GM19397 (cell line): ENCODE data around the gene STXBP5L.
"Not testable (repeated sequence)": the region's sequence is repeated elsewhere in the genome, so short reads cannot be mapped to it uniquely, and the experiment has no call there.

Experiments
- ATAC-seq: cut with Tn5 transposase; IDR thresholded peaks from one replicate; pipeline ENCODE4 v1.9.1; 2021; ENCODE audit warnings: mild to moderate bottlenecking, moderate library complexity; ENCODE audit not compliant: unreplicated experiment

Gene STXBP5L

DNA sequence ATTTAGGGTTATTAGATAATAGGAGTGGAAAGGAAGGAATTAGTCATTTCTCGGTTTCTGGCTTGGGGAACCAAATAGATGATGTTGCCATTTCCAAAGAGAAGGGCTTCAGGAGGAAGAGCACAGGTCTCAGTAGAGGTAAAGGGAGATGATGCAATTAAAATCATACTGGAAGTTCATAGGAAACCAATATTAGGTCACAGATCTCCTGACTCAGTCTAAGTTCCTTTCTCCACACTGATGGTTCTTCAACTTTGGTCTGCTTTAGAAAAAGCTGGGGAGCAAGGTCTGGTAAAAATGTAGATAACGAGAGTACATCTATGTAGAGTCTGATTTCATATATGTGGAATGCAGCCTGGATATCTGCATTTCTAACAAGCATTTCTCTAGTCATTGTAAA, 506.9 kb downstream of the STXBP5L start:
- ATAC-seq, result no peak

- ATAC-seq, result no peak
These were observed 510.2 kb downstream of the STXBP5L start for GRCh38 chr3:121418182-121418581.

DNA sequence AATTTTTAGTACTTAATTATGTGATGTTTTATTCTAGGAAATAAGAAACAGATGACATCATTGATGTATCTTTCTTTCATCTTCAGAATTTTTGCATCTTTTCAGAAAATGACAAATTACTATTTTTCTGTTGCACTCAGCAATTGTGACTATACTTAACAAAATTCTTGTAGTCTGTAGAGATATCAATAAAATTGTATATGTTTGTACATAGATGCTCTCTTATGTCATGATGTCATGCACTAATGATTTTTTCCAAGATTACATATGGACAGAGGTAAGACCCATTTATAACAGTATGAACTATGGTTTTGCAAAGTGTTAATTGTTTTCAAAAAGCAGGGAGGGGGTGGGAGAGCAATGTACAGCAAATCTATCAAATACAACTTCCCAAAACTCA, 516.5 kb downstream of the STXBP5L start:
- no peak for ATAC-seq

- ATAC-seq, result no peak
These were observed 522.7 kb downstream of the STXBP5L start for GRCh38 chr3:121430664-121431215.

GRCh38 chr3:121431726-121432517, 523.9 kb downstream of the STXBP5L start:
- ATAC-seq, result peak; percentile 89

DNA sequence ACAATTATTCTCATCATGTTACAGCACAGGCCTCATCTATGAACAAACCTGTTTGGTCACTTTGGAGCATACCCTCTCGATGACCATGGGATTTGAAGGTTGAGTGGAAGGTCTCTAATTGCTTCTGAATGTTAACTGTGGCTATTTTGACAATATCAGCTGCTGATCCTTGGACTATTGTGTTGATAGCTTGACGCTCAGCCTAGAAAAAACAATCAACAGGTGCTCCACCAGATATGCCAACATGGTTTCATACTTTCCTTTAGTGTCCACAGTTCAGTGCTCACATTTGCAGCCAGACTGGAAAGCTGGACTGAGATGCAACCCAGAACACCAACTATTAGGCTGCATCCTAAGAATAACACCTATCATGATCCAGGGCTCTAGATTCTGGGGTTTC, 528.1 kb downstream of the STXBP5L start:
- no peak for ATAC-seq

GRCh38 chr3:121436641-121437040, 528.6 kb downstream of the STXBP5L start:
- ATAC-seq, result no peak

- no peak for ATAC-seq
These were observed 535.5 kb downstream of the STXBP5L start for GRCh38 chr3:121443456-121443855.

DNA sequence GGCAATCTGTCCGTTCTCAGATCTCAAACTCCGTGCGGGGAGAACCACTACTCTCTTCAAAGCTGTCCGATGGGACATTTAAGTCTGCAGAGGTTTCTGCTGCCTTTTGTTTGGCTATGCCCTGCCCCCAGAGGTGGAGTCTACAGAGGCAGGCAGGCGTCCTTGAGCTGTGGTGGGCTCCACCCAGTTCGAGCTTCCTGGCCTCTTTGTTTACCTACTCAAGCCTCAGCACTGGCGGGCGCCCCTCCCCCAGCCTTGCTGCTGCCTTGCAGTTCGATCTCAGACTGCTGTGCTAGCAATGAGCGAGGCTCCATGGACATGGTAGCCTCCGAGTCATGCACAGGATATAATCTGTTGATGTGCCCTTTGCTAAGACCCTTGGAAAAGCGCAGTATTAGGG, 543.7 kb downstream of the STXBP5L start:
- not testable (repeated sequence) for ATAC-seq

DNA sequence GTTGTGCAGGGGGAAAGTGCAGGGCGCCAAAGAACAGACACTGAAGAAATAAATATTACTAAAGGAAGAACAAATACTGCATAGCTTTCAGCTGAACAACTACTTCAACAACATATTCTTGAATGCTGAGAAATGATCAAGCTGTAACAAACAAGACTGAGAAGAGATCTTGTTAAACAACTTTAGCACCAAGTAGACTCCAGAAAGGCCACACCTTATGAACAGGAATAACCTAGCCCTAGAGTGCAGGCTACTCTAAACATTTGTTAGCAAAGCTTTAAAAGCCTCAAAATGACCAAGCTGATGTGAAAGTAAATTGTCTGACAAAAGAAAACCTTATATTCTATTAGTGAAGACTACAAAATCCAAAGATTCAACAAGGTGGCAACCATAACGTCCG, 554.6 kb downstream of the STXBP5L start:
- ATAC-seq, result no peak

- no peak for ATAC-seq
These were observed 555.7 kb downstream of the STXBP5L start for GRCh38 chr3:121463745-121464144.

- no peak for ATAC-seq
These were observed 559.1 kb downstream of the STXBP5L start for GRCh38 chr3:121467085-121467484.

GRCh38 chr3:121473001-121473400, 565.0 kb downstream of the STXBP5L start:
- no peak for ATAC-seq
